ENCODE results near the gene PPAT.
"Not testable (repeated sequence)": the region's sequence is repeated elsewhere in the genome, so short reads cannot be mapped to it uniquely, and the experiment has no call there.

PPAT gene

GRCh38 chr4:56435140-56435926 lies at the start of gene PPAT:
Gene PPAT, minus strand, starts transcription at chr4:56435615. Its CDS starts 138 bp downstream, at chr4:56435477.
- DNase-seq (ENCODE audit: low read depth) = peak; percentile 97

GRCh38 chr4:56480691-56481090 lies 45.3 kb upstream of the PPAT start:
- no peak for DNase-seq (ENCODE audit: low read depth)

GRCh38 chr4:56477192-56477702 lies 41.8 kb upstream of the PPAT start:
- no peak for DNase-seq (ENCODE audit: low read depth)

- no peak for DNase-seq (ENCODE audit: low read depth)
Measured at GRCh38 chr4:56475917-56476316, 40.5 kb upstream of the PPAT start.

- DNase-seq (ENCODE audit: low read depth) = no peak
Measured at GRCh38 chr4:56469489-56470210, 34.2 kb upstream of the PPAT start.

GRCh38 chr4:56468097-56468422 lies 32.6 kb upstream of the PPAT start:
- no peak for DNase-seq (ENCODE audit: low read depth)

- DNase-seq (ENCODE audit: low read depth) = peak; percentile 89
Measured at GRCh38 chr4:56467284-56468096, 32.1 kb upstream of the PPAT start, which contains the start of gene SRP72. Gene SRP72, plus strand, starts transcription at chr4:56467617. Its CDS starts 19 bp downstream, at chr4:56467636.

- no peak for DNase-seq (ENCODE audit: low read depth)
Measured at GRCh38 chr4:56466910-56467283, 31.5 kb upstream of the PPAT start.

- DNase-seq (ENCODE audit: low read depth) = not testable (repeated sequence)
Measured at GRCh38 chr4:56466296-56466761, 30.9 kb upstream of the PPAT start.

GRCh38 chr4:56465599-56466295 lies 30.3 kb upstream of the PPAT start:
- DNase-seq (ENCODE audit: low read depth) = no peak

GRCh38 chr4:56464581-56464980 lies 29.2 kb upstream of the PPAT start:
- no peak for DNase-seq (ENCODE audit: low read depth)

- DNase-seq (ENCODE audit: low read depth) = no peak
Measured at GRCh38 chr4:56463711-56464110, 28.3 kb upstream of the PPAT start.

- no peak for DNase-seq (ENCODE audit: low read depth)
Measured at GRCh38 chr4:56462157-56462556, 26.7 kb upstream of the PPAT start.

- DNase-seq (ENCODE audit: low read depth) = no peak
Measured at GRCh38 chr4:56460085-56460484, 24.7 kb upstream of the PPAT start.

- DNase-seq (ENCODE audit: low read depth) = no peak
Measured at GRCh38 chr4:56450342-56450741, 14.9 kb upstream of the PPAT start.

- DNase-seq (ENCODE audit: low read depth) = not testable (repeated sequence)
Measured at GRCh38 chr4:56449475-56449874, 14.1 kb upstream of the PPAT start.

GRCh38 chr4:56448301-56448700 lies 12.9 kb upstream of the PPAT start:
- DNase-seq (ENCODE audit: low read depth) = no peak

GRCh38 chr4:56445699-56446098 lies 10.3 kb upstream of the PPAT start:
- no peak for DNase-seq (ENCODE audit: low read depth)

- DNase-seq (ENCODE audit: low read depth) = no peak
Measured at GRCh38 chr4:56444719-56445118, 9.3 kb upstream of the PPAT start.

GRCh38 chr4:56440983-56441382 lies 5.6 kb upstream of the PPAT start:
- DNase-seq (ENCODE audit: low read depth) = no peak

- no peak for DNase-seq (ENCODE audit: low read depth)
Measured at GRCh38 chr4:56438766-56439165, 3.4 kb upstream of the PPAT start.

Measured in T-helper 22 cell (primary cell).